Mucosa of descending colon (tissue), 3 donors: ENCODE data around the gene PRDM16. TPM values are rescaled to one million over a fixed set of nuclear protein-coding genes. Genes with fewer than 3 reads are reported as not detected.

Experiments used
- ATAC-seq: fragments of 200-7000 bp; cut with Tn5 transposase; one replicate; pipeline ENCODE4 v1.9.1; 2020; ENCODE audit warnings: mild to moderate bottlenecking, moderate library complexity
- DNase-seq, 3 donors: peaks; one replicate each; pipeline ENCODE4 v3.0.0-alpha.2; 2020
- H3K36me3 ChIP-seq: fragments of 200-600 bp; one replicate; pipeline ENCODE4 v1.8.0; 2021; ENCODE audit warnings: low read depth, mild to moderate bottlenecking
- H3K4me1 ChIP-seq: fragments of 200-600 bp; one replicate; pipeline ENCODE4 v1.8.0; 2021; ENCODE audit warnings: low read depth, mild to moderate bottlenecking
- H3K4me3 ChIP-seq: fragments of 200-600 bp; one replicate; pipeline ENCODE4 v1.8.0; 2021; ENCODE audit warnings: mild to moderate bottlenecking
- H3K9me3 ChIP-seq: fragments of 200-600 bp; one replicate; pipeline ENCODE4 v1.8.0; 2021; ENCODE audit warnings: mild to moderate bottlenecking
- CTCF ChIP-seq: fragments of 200-600 bp; IDR thresholded peaks from one replicate; pipeline ENCODE4 v1.8.0; 2022; ENCODE audit warnings: antibody characterized with exemption, mild to moderate bottlenecking
- intact Hi-C, 2 donors: fragments of 100-400 bp; cut with DNase I in 1 of 2; cut with micrococcal nuclease in 1 of 2; formaldehyde crosslinking; loops; one replicate each; pipeline versions ENCODE4 v1.11.0 to v1.11.1; 2022; cut with DNase I, micrococcal nuclease
- total RNA-seq, 3 donors: library from RNA; stranded (reverse); fragmentation: NEBNext Ultra II Directional in 2 of 3; extraction: Animal tissue kit (Norgen Biotek cat#: 25700) in 2 of 3; gene quantifications; one replicate each; pipeline versions ENCODE4 v1.2.1 to v1.2.4, GENCODE V29; 2021 to 2023
- donor health status: DM: no; HTN: no; CAD: no; lungs with moderate emphysema.
- donor health status: DM: no; HTN: no; CAD: no.
- donor health status: DM: no; HTN: yes; CAD: no.

PRDM16 gene
- total RNA-seq, 3 donors from 2014 or later = 1.6 to 2.5 (median 2.4) TPM

GRCh38 chr1:3450202-3450863 is 381.3 kb downstream of the PRDM16 start:
- TF ChIP-seq CTCF = no peak
- ATAC-seq (no peak), DNase-seq (no peak)
- Histone ChIP-seq H3K36me3 (no peaks in the 10 kb centered on the region), H3K4me3 (no peak overlapping the region), H3K4me1 (peaks cover 12% of the 10 kb centered on the region), H3K9me3 (no peaks in the 10 kb centered on the region)
- intact Hi-C loops = loop anchor here in 1 of 2 donors (5.0 kb wide), 1 partner anchor 167 kb away; no protein-coding TSS in a partner anchor

GRCh38 chr1:3450983-3451382 is 382.0 kb downstream of the PRDM16 start:
- peak in 1 of 3 donors; percentile 25 for DNase-seq
- no peak for TF ChIP-seq CTCF
- no peaks in the 10 kb centered on the region for H3K36me3 ChIP-seq
- intact Hi-C loops = loop anchor here in 1 of 2 donors (5.0 kb wide), 1 partner anchor 166 kb away; no protein-coding TSS in a partner anchor
- ATAC-seq = no peak
- peaks cover 18% of the 10 kb centered on the region for H3K4me1 ChIP-seq
- H3K9me3 ChIP-seq = no peaks in the 10 kb centered on the region
- no peak overlapping the region for H3K4me3 ChIP-seq

DNA sequence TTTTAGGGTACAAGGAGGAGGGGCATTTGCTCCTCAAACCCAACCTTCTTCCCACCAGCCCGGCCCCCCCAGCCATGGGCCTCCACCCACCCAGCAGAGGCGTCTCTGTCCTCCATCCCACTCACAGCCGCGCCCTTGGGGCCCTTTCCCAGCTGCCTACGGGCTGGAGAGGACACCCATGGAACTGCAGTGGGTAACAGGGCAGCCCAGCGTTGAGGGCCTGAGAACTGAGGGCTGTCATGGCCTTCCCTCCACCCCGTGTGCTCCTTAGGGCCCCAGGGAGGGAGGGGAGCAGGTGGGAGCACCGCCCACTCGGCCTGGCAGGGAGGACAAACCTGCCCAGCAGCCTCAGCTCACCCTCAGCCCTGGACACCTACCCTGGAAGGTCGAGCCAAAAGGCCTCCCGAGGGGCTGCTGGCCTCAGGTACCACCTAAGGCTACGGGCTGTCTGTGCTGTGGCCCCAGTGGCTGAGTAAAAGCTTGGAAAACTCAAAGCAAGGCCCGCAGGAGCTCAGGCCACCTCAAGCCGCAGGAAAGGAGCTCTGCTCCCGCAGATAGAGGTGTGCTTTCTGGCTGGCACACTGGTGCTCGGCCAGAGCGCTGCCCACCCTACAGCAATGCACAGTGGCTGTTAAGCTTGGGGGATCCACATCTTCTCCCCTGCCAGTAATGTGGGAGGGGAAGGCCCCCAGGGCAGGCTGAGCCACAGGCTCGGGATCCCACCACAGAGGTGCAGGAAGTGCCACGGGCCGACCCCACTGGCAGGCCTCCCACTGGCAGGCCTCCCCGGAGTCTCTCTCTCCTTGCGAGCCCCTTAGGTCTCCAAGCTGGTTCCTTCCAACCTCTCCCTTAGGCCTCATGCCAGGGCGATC is 383.2 kb downstream of the PRDM16 start:
- no peaks in the 10 kb centered on the region for H3K36me3 ChIP-seq

DNA sequence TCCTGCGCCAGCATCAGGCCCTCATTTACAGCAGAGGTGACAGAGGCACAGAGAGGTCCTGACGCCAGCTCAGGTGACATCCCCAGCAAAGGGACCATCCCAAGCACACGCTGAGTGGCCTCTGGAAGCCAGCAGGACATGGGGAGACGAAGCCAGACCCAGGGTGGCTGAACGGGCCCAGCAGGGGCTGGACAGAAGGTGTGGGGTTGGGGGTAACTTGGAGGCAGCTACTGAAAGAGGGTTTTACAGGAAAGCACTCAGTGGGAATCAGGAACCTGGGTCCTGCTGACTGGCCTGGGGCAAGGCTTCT is 383.8 kb downstream of the PRDM16 start:
- intact Hi-C loops = loop anchor here in 1 of 2 donors (5.0 kb wide), 1 partner anchor 164 kb away; no protein-coding TSS in a partner anchor
- DNase-seq (peak in 1 of 3 donors; percentile 47), ATAC-seq (no peak)
- Histone ChIP-seq H3K36me3 (no peaks in the 10 kb centered on the region), H3K4me3 (no peak overlapping the region), H3K9me3 (no peaks in the 10 kb centered on the region), H3K4me1 (peaks cover 37% of the 10 kb centered on the region)
- no peak for TF ChIP-seq CTCF

More for the DNA sequence above, 383.2 kb downstream of the PRDM16 start:
- intact Hi-C loops = loop anchor here in 1 of 2 donors (5.0 kb wide), 1 partner anchor 165 kb away; no protein-coding TSS in a partner anchor
- no peak overlapping the region for H3K4me3 ChIP-seq
- no peaks in the 10 kb centered on the region for H3K9me3 ChIP-seq
- no peak for TF ChIP-seq CTCF
- no peak for ATAC-seq
- DNase-seq = peak in 2 of 3 donors; percentile 31 to 48
- H3K4me1 ChIP-seq = peaks cover 31% of the 10 kb centered on the region

DNA sequence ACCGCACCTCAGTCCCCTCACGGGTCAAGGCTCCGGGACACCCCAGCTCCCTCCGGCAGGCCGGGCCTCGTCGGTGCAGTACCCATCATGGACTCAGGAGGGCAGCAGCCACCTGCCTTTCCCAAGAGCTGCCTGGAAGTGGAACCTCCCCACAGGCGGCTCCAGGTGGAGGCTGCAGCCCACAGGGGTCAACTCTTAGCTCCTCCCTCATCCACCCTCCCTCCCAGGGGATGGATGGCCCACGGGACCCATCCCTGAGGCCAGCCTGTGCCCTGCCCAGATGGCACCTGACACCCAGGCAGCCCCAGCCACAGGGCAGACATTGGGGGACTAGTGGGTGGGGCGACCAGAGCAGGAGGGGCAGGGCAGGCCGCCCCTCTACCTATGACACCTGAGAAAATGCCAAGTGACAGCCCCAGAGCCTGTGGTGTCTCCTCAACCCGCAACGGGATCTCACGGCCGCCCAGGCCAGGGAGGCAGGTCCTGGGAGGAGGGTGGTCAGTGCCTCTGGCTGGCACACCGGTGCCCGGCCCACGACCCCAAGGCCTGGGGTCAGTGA is 384.3 kb downstream of the PRDM16 start:
- ATAC-seq (peak; percentile 69), DNase-seq (peak; percentile 81 to 93 (median 86))
- intact Hi-C loops = loop anchor here in 1 of 2 donors (5.0 kb wide), 1 partner anchor 164 kb away; no protein-coding TSS in a partner anchor
- Histone ChIP-seq H3K9me3 (no peaks in the 10 kb centered on the region), H3K4me3 (no peak overlapping the region), H3K36me3 (no peaks in the 10 kb centered on the region), H3K4me1 (peaks cover 41% of the 10 kb centered on the region)
- TF ChIP-seq CTCF = peak; percentile 90
